ENCODE data around the gene NOL6.
A peak's percentile ranks its signal among the peaks of the same experiment; 100 is the strongest.
"Not testable (repeated sequence)": the region's sequence is repeated elsewhere in the genome, so short reads cannot be mapped to it uniquely, and the experiment has no call there.

Gene NOL6, protein sequence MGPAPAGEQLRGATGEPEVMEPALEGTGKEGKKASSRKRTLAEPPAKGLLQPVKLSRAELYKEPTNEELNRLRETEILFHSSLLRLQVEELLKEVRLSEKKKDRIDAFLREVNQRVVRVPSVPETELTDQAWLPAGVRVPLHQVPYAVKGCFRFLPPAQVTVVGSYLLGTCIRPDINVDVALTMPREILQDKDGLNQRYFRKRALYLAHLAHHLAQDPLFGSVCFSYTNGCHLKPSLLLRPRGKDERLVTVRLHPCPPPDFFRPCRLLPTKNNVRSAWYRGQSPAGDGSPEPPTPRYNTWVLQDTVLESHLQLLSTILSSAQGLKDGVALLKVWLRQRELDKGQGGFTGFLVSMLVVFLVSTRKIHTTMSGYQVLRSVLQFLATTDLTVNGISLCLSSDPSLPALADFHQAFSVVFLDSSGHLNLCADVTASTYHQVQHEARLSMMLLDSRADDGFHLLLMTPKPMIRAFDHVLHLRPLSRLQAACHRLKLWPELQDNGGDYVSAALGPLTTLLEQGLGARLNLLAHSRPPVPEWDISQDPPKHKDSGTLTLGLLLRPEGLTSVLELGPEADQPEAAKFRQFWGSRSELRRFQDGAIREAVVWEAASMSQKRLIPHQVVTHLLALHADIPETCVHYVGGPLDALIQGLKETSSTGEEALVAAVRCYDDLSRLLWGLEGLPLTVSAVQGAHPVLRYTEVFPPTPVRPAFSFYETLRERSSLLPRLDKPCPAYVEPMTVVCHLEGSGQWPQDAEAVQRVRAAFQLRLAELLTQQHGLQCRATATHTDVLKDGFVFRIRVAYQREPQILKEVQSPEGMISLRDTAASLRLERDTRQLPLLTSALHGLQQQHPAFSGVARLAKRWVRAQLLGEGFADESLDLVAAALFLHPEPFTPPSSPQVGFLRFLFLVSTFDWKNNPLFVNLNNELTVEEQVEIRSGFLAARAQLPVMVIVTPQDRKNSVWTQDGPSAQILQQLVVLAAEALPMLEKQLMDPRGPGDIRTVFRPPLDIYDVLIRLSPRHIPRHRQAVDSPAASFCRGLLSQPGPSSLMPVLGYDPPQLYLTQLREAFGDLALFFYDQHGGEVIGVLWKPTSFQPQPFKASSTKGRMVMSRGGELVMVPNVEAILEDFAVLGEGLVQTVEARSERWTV

DNA sequence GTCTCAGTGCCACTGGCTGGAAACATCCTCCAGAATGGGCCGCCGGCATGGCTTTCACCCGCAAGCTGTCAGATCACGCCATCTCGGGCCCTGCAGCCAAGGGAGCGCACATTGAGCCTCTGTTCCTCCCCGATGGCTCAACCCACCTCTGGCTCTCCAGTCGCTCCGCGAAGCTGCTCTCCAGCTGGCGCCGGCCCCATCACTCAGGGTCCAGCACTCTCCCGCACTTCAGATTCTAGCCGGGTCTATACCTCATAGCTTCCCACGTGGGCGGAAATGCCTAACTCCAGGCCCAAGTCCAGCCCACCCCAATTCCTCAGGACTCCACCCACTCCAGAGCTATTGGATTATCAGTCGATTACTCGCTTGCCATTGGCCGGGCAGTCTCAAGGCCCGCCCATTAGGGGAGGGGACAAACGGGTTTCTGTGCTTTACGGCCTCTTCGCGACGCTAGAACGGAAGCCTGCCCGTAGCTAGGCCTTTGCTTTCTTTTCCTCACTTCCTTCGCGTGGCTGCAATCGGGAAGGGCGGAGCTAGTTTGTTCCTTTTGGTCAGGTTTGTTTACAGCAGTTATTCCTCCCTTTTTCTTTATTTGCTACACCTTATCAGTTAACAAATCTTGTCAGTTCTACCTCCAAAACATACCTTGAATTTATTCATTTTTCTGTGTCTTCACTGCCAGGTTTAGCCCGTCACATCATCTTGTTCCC, at the start of gene NOL6:
Gene NOL6 (minus strand): TSS at position 282 of the 710 bp plus-strand sequence. CDS start 82 bp downstream, at position 200.
- H3K4me3 ChIP-seq: peak within 1 kb of the TSS; percentile 90
- H3K27ac ChIP-seq: peak within 1 kb of the TSS; percentile 66 to 72
- no peak for TF ChIP-seq CTCF (IDR thresholded peaks at IDR 0.05)
- peak; percentile 99 for DNase-seq (ENCODE audit: low spot score)

GRCh38 chr9:33521861-33522260, 48.1 kb upstream of the NOL6 start:
- not testable (repeated sequence) for H3K4me3 ChIP-seq; DNase-seq (ENCODE audit: low spot score); H3K27ac ChIP-seq

- DNase-seq (ENCODE audit: low spot score); H3K4me3 ChIP-seq; H3K27ac ChIP-seq: not testable (repeated sequence)
Observed at GRCh38 chr9:33517934-33518577, 44.3 kb upstream of the NOL6 start.

GRCh38 chr9:33517373-33517772, 43.6 kb upstream of the NOL6 start:
- Histone ChIP-seq H3K4me3 (no peak overlapping the region), H3K27ac (no peak overlapping the region)
- peak; percentile 37 for TF ChIP-seq CTCF (IDR thresholded peaks at IDR 0.05)
- DNase-seq (ENCODE audit: low spot score): no peak

GRCh38 chr9:33516397-33516796, 42.7 kb upstream of the NOL6 start:
- H3K27ac ChIP-seq; DNase-seq (ENCODE audit: low spot score); H3K4me3 ChIP-seq: not testable (repeated sequence)

DNA sequence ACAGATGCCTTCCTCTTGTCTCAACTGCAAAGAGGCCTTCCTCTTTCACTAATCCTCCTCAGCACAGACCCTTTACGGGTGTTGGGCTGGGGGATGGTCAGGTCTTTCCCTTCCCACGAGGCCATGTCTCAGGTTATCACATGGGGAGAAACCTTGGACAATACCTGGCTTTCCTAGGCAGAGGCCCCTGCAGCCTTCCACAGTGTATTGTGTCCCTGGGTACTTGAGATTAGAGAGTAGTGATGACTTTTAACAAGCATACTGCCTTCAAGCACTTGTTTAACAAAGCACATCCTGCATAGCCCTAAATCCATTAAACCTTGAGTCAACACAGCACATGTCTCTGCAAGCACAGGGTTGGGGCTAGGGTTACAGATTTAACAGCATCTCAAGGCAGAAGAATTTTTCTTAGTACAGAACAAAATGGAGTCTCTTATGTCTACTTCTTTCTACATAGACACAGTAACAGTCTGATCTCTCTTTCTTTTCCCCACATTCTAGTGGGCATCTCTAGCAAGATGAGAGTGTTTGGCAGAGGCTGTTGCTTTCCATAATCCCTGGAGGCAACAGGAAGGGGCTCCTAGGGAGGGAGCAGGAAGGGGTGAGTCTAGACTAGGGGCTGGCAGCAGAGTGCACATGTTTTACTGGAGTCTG, 41.7 kb upstream of the NOL6 start:
- H3K27ac ChIP-seq; H3K4me3 ChIP-seq; DNase-seq (ENCODE audit: low spot score): not testable (repeated sequence)

GRCh38 chr9:33512535-33512934, 38.8 kb upstream of the NOL6 start:
- not testable (repeated sequence) for DNase-seq (ENCODE audit: low spot score); H3K27ac ChIP-seq; H3K4me3 ChIP-seq

GRCh38 chr9:33511184-33511517, 37.4 kb upstream of the NOL6 start:
- Histone ChIP-seq H3K27ac (peak overlapping the region; percentile 71 to 78), H3K4me3 (peak overlapping the region; percentile 74)
- DNase-seq (ENCODE audit: low spot score): not testable (repeated sequence)

DNA sequence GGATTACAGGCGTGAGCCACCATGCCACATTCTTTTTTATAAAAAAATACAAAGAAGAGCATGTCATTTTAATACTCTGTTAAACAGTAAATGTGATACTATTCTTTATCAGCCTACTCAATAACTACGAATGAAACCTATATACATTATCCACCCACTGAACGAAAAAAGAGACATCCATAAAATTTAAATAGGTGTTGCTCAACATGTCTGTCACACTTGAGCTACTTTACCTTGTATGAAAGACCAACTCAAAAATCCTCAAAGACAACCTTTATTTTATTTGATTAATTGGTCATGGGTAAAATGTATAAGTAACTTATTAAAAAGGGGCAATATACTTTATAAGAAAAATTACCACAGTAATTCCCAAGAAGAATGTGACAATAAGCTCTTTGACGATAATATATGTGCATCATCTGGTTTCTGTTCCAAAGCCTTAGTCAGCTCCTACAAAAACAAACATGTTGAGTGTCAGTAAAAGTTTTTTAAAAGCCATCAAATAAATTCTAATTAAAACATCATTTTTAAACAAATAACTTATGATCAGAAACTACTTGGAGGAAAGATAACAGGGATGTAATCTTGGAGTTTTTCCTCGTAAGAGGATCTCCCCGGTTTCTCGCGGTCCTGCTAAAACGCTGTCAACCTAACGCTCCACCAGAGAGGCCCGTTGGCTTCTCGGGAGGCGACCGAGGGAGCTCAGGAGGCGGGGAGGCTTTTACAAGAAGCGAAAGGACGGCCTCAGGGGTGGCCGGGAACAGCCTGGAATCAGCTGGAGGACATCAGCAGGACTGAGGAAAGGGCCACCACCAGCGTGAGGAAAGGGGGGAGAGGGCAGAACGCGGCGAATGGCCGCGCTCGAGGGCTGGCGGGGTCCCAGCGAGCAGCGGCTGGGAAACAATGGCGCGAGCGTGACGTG, 36.8 kb upstream of the NOL6 start:
- no peak for TF ChIP-seq CTCF (IDR thresholded peaks at IDR 0.05)
- Histone ChIP-seq H3K27ac (peak overlapping the region; percentile 71 to 78), H3K4me3 (peak overlapping the region; percentile 74)
- peak; percentile 76 for DNase-seq (ENCODE audit: low spot score)
